ENCODE data around the gene ASPM.
A peak's percentile ranks its signal among the peaks of the same experiment; 100 is the strongest.

Gene ASPM

GRCh38 chr1:197080323-197080722 is 66.1 kb downstream of the ASPM start:
- TF ChIP-seq CTCF (IDR thresholded peaks at IDR 0.05; ENCODE audit: insufficient read depth, low read length) (no peak), GABPA (IDR thresholded peaks at IDR 0.05; ENCODE audit: low read depth) (no peak), POLR2AphosphoS5 (IDR thresholded peaks at IDR 0.05; ENCODE audit: low read depth) (no peak), SPI1 (IDR thresholded peaks at IDR 0.05; ENCODE audit: borderline replicate concordance, low read depth) (no peak)
- TF ChIP-seq, protein P1, sequence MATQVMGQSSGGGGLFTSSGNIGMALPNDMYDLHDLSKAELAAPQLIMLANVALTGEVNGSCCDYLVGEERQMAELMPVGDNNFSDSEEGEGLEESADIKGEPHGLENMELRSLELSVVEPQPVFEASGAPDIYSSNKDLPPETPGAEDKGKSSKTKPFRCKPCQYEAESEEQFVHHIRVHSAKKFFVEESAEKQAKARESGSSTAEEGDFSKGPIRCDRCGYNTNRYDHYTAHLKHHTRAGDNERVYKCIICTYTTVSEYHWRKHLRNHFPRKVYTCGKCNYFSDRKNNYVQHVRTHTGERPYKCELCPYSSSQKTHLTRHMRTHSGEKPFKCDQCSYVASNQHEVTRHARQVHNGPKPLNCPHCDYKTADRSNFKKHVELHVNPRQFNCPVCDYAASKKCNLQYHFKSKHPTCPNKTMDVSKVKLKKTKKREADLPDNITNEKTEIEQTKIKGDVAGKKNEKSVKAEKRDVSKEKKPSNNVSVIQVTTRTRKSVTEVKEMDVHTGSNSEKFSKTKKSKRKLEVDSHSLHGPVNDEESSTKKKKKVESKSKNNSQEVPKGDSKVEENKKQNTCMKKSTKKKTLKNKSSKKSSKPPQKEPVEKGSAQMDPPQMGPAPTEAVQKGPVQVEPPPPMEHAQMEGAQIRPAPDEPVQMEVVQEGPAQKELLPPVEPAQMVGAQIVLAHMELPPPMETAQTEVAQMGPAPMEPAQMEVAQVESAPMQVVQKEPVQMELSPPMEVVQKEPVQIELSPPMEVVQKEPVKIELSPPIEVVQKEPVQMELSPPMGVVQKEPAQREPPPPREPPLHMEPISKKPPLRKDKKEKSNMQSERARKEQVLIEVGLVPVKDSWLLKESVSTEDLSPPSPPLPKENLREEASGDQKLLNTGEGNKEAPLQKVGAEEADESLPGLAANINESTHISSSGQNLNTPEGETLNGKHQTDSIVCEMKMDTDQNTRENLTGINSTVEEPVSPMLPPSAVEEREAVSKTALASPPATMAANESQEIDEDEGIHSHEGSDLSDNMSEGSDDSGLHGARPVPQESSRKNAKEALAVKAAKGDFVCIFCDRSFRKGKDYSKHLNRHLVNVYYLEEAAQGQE (IDR thresholded peaks at IDR 0.05; ENCODE audit: insufficient replicate concordance, low read depth): no peak
- H3K27me3 ChIP-seq (ENCODE audit: insufficient read depth, poor library complexity, severe bottlenecking): no peaks in the 10 kb centered on the region
- no peak overlapping the region for H3K4me3 ChIP-seq (replicated peaks; ENCODE audit: insufficient read depth, low read length)
- DNase-seq (ENCODE audit: low read depth in 1 of 2, low spot score in 1 of 2): no peak
- H3K27ac ChIP-seq (replicated peaks): no peak overlapping the region

DNA sequence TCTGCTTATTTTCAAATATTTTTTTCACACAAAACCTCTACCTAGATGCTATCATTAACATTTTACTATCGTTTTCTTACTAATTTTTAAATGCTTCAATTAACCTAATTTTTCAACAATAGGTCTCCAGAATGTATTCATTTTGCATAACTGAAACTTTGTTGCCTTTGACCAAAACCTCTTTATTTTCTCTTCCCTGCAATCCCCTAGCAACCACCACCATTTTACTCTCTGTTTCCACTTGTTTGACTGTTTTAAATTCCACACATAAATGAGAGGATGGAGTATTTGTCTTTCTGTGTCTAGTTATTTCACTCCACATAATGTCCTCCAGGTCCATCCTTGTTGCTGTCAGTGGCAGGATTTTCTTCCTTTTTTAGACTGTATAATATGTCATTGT is 69.9 kb downstream of the ASPM start:
- no peak for DNase-seq (ENCODE audit: low read depth in 1 of 2, low spot score in 1 of 2)
- no peak for TF ChIP-seq CTCF (IDR thresholded peaks at IDR 0.05; ENCODE audit: insufficient read depth, low read length)
- TF ChIP-seq POLR2AphosphoS5 (IDR thresholded peaks at IDR 0.05; ENCODE audit: low read depth): no peak
- no peak for TF ChIP-seq GABPA (IDR thresholded peaks at IDR 0.05; ENCODE audit: low read depth)
- no peak overlapping the region for H3K4me3 ChIP-seq (replicated peaks; ENCODE audit: insufficient read depth, low read length)
- H3K27ac ChIP-seq (replicated peaks): no peak overlapping the region
- no peaks in the 10 kb centered on the region for H3K27me3 ChIP-seq (ENCODE audit: insufficient read depth, poor library complexity, severe bottlenecking)

- Histone ChIP-seq H3K27ac (replicated peaks) (no peak overlapping the region), H3K4me3 (replicated peaks; ENCODE audit: insufficient read depth, low read length) (no peak overlapping the region), H3K27me3 (ENCODE audit: insufficient read depth, poor library complexity, severe bottlenecking) (no peaks in the 10 kb centered on the region)
- TF ChIP-seq, protein P1 (IDR thresholded peaks at IDR 0.05; ENCODE audit: insufficient replicate concordance, low read depth): no peak
- TF ChIP-seq CTCF (IDR thresholded peaks at IDR 0.05; ENCODE audit: insufficient read depth, low read length) (no peak), GABPA (IDR thresholded peaks at IDR 0.05; ENCODE audit: low read depth) (no peak), SPI1 (IDR thresholded peaks at IDR 0.05; ENCODE audit: borderline replicate concordance, low read depth) (peak; percentile 43; the same call in 1 of the 2 replicates), POLR2AphosphoS5 (IDR thresholded peaks at IDR 0.05; ENCODE audit: low read depth) (no peak)
- no peak for DNase-seq (ENCODE audit: low read depth in 1 of 2, low spot score in 1 of 2)
Measured at GRCh38 chr1:197073978-197074377, 72.5 kb downstream of the ASPM start.

DNA sequence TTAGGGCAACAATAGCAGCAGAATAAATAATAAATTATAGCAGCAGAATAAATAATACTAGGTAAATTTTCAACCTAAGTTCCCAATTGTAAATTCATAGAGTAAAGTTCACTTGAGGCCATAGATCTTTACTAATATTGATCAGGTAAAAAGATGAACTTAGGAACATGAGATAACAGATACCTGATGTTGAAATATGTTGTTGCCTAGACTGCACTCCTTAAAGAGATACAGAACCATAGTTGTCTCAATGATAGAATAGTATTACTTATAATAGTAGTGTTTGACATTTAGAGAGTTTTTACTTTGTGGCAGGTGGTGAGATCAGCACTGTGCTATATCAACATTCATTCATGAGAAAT is 79.0 kb downstream of the ASPM start:
- no peak for DNase-seq (ENCODE audit: low read depth in 1 of 2, low spot score in 1 of 2)
- no peaks in the 10 kb centered on the region for H3K27me3 ChIP-seq (ENCODE audit: insufficient read depth, poor library complexity, severe bottlenecking)
- TF ChIP-seq, protein P1 (IDR thresholded peaks at IDR 0.05; ENCODE audit: insufficient replicate concordance, low read depth): no peak
- TF ChIP-seq GABPA (IDR thresholded peaks at IDR 0.05; ENCODE audit: low read depth) (no peak), POLR2AphosphoS5 (IDR thresholded peaks at IDR 0.05; ENCODE audit: low read depth) (no peak), CTCF (IDR thresholded peaks at IDR 0.05; ENCODE audit: insufficient read depth, low read length) (no peak), SPI1 (IDR thresholded peaks at IDR 0.05; ENCODE audit: borderline replicate concordance, low read depth) (no peak)
- H3K4me3 ChIP-seq (replicated peaks; ENCODE audit: insufficient read depth, low read length): no peak overlapping the region
- no peak overlapping the region for H3K27ac ChIP-seq (replicated peaks)
